ENCODE results near the gene EBLN1. TPM values are rescaled to one million over a fixed set of nuclear protein-coding genes. Genes with fewer than 3 reads are reported as not detected.

Gene EBLN1
- total RNA-seq, 2 experiments from 2014 or later = not detected

Other genes starting within 250 kb of the EBLN1 start
- gene DNAJC1, start 214.3 kb downstream of the EBLN1 start, total RNA-seq = 10 to 100 TPM; 22.3 to 23.0 TPM
- gene COMMD3, start 98.4 kb upstream of the EBLN1 start, total RNA-seq = 10 to 100 TPM; 55.3 to 61.4 TPM
- gene BMI1, start 103.1 kb upstream of the EBLN1 start, total RNA-seq = 10 to 100 TPM; 40.0 to 44.5 TPM
- gene SPAG6, start 127.5 kb upstream of the EBLN1 start, total RNA-seq = under 1 TPM; 0.67 to 0.77 TPM

Measured in activated naive CD8-positive, alpha-beta T cell treated with anti-CD3 and anti-CD28 coated beads, Interleukin-2, amount 10 ng/mL, durations not matched to agents 7 days and 5 days (primary cell).